Activated CD8-positive, alpha-beta memory T cell treated with anti-CD3 and anti-CD28 coated beads, Interleukin-2, amount 50 U/mL, for 4 hours (primary cell): ENCODE results near the gene TMEM59.
"Not testable (repeated sequence)": the region's sequence is repeated elsewhere in the genome, so short reads cannot be mapped to it uniquely, and the experiment has no call there.

Experiments used
- DNase-seq: peaks from one replicate; pipeline ENCODE4 v3.0.0-alpha.2; 2020

Gene TMEM59, protein sequence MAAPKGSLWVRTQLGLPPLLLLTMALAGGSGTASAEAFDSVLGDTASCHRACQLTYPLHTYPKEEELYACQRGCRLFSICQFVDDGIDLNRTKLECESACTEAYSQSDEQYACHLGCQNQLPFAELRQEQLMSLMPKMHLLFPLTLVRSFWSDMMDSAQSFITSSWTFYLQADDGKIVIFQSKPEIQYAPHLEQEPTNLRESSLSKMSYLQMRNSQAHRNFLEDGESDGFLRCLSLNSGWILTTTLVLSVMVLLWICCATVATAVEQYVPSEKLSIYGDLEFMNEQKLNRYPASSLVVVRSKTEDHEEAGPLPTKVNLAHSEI

DNA sequence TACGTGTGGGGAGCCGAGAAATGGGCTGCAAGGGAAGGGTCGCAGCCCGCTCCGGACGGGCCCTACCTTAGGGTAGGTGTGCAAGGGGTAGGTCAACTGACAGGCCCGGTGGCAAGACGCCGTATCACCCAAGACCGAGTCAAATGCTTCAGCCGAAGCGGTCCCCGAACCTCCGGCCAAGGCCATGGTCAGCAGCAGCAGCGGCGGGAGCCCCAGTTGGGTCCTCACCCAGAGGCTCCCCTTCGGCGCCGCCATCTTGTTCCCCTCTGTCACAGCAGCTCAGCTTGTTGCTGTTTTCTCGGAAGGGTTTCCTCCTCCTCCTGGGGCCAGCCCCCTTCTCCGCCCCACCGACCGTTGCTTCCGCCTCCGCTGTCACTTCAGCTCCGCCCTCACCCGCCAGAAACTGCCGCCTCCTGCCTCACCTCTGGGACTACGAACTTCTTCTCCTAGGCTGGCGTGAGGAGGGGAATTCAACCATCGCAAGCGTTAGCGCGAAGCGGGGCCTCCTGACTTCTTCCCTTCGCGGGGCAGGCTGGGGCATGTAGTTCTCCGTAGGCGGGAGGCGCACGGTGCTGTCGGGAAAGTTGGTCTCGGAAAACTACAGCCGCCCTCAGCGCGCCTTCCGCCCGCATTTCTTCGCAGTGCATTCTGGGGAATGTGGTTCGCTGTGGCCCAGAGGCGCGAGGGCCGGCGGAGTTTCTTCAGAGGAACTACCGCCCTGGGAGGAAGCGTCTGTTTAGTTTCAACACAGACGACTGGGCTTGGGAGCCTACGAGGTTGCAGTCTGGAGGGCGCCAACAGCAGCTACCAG lies at the start of gene TMEM59, which contains the start of gene TCEANC2:
Gene TMEM59 (minus strand): TSS at position 271 of the 811 bp plus-strand sequence. CDS start 16 bp downstream, at position 255.
Gene TCEANC2 (plus strand): TSS at position 675 of the 811 bp plus-strand sequence. CDS start 815 bp downstream, outside the sequence.
- peak; percentile 95 for DNase-seq

DNA sequence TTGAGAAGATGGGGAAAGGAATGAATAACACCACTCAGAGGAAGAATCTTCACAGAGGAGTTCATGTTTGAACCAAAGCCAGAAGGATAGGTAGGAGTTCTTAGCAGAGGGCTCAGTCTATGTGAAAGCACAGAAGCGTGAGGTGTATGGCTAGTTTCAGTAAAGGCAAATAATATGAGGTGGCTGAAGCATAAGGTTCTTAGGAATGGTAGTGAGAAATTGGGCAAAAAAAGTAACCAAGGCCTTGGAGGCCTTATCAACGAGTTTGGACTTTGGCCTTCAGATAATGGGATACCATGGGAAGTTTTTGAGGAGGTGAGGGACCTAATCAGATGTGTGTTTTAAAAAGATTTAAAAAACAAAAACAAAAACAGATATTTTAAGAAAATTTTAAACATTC lies 47.5 kb upstream of the TMEM59 start:
- no peak for DNase-seq

DNA sequence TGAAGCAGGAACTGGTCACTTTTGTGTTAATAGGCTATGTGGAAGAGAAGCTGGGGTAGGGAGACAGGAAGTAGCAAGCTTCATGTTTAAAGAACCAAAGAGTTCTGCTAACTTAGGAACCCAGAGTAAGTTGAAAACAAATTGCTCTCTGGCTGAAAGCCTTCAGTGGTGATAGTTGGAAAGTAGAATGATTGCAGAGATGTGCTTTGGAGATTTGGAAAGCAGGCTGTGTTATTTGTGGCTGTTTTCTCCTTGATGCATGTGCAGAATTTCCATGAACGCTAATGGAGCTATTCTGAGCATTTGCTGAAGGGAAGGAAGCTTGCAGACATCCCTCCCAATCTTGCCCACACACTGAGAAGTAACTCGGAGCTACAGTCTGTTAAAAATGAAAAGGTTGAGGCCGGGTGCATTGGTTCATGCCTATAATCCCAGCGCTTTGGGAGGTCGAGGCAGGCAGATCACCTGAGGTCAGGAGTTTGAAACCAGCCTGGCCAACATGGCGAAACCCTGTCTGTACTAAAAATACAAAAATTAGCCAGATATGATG lies 46.1 kb upstream of the TMEM59 start:
- DNase-seq = no peak

DNA sequence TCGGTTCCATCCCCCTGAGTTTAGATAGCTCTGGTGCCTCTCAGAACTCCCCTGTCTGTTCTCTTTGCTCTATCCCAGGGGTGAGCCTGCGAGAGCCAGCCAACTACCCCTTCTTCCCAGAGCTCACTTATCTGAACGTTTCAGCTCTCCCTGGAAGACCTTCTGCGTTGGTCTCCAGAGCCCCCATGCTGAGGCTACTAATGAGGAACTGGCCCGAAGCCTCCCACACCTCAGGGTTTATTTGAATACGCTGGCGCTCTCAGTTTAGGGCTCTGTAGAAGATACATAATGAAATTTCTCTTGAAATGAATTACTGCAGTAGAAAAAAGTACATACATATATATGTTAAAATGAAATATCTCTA lies 43.9 kb upstream of the TMEM59 start:
- no peak for DNase-seq

DNA sequence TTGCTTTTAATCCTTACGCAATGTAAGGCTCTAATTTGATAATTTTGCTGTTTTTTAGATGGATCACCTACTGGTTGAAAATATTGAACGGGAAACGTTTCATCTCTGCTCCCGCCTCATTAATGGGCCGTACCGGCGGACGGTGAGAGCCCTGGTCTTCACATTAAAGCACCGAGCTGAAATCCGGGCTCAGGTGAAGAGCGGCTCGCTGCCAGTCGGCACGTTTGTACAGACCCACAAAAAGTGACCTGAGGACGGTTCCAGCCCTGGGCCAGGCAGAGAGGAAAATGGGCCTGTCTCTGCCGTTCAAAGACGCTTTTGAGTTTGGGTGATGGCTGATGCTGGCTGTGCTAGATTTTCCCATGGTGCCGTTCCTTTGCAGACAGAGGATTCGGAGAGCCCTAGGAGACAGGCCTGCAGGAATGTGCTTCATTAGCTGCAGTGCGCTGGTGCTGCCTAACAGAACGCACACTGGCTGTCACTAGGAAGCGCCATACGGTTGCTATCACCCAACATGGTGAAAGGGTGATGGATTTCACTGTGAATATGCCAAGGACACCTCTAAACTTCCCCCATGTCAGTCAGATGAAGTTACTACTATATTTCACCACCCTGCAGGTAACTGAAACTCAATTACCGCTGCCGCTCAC lies 43.3 kb upstream of the TMEM59 start:
- no peak for DNase-seq

DNA sequence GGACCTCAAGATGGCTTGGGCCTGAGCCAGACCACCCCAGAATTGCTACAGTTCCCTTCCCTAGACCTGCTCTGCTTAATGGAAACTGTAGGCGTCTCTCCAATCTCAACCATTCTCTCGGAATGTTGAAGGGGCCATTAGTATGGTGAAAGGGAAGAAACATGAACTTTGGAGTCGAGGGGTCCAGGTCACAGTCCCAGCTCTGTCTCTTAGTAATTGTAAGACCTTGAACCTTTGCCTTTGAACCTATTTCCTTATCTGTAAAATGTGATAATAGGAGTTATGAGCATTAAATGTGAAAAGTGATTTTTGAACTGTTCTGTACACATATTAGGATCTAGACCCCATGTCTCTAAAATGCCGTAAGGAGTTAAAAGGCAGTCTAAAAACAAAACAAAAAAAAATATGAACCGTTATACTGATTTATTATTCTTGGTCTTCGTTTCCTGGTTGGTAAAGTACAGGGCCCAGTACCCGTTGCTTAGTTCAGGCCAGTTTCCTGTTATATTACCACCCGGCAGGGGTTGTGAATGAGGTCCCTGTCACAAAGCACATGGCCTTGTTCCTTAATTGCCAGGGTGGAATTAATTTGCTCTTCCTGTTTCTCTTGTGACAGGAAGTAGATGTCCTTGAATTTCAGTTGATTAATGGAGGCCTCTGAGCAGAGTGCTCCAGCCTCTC lies 42.7 kb upstream of the TMEM59 start:
- DNase-seq = no peak

DNA sequence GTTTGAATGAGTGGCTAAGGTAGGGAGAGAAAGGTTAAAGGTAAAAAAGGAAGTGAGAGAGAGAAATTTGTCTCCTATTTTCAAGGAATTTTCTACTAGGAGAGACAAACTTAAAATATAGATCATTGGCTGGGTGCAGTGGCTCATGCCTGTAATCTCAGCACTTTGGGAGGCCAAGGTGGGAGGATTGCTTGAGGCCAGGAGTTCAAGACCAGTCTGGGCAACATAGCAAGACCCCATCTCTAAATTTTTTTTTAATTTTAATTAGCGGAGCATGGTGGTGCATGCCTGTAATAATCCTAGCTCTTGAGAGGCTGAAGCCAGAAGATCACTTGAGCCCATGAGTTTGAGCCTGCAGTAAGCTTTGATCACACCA lies 41.7 kb upstream of the TMEM59 start:
- not testable (repeated sequence) for DNase-seq

DNA sequence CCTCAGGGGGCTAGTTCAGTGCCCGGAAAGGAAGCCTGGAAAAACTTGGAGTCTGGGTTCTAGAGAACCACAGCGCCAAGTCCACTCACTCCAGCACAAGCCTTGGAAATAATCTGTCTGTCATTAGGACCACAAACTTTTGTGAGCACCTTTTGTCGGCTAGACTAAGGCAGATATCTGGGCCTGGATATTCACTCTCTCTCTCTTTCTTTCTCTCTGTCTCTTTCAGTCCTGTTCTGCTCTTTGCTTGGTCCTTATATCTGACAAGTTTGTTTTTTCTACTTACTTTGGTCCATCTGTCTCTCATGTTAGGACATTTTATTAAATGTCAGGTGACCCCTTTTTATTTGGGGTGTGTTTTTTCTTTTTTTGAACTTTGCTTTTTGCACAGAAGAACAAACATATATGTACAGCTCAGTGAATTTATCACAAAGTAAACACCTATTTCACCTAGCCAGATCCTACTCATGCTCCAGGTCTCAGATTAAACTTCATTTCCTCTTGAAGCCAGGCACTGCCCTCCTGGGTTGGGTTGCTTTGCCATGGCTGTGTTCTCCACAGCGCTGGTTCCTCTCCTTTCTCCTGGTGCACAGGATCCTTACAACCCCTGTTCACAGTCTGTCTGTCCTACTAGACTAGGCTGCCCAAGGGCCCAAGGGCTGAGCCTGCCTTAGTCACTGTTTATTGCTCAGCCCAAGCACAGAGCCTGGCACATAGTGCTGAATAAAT lies 41.2 kb upstream of the TMEM59 start:
- no peak for DNase-seq

DNA sequence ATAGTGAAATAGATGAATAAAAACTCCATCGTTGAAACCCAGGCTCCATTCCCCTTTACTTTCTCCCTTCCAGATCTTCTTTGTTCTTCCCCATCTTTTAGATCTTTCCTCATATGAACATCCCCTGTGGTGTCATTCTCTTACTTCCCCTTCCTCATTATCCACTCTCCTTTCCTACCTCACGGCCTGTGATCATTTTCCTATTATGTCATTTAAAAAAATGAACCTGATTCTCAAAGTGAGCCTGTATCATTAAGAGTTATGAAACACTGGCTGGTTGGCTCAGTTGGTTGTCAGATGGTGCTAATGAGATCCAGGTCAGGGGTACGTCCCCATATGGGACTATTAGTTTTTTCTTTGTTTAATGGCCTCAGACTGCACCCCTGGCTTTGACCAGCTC lies 38.7 kb upstream of the TMEM59 start:
- no peak for DNase-seq

DNA sequence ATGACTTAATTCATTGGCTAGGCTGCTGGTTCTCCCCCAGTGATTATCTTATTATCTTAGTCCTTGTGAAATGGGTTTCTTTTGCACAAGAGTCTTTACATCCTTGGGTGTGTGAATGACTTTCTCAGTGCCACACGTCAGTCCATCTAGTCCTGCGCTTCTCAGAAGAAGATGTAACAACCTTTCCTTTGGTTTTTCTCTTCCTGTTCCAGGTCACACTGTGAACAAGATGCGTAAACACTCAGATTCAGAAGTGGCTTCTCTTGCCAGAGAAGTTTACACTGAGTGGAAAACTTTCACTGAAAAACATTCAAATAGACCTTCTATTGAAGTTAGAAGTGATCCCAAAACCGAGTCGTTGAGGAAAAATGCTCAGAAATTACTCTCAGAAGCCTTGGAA lies 35.4 kb upstream of the TMEM59 start:
- DNase-seq = no peak

DNA sequence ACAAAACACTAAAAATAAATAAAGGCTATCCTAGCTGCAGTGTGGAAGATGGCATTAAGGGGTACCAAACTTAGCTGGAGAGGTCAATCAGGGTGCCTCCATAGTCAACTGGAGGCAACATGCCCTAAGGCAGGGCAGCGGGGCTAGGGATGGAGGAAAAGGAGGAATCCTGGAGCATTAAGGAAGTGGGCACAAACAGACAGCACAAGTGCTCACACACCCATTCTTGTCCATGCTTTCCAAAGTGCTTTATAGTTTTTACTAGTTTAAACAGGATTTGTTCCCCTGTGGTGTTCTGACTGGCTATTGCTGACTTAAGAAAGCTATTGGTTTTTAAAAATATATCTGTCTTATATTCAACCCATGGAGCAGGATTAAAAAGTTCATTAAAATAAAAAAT lies 33.8 kb upstream of the TMEM59 start:
- DNase-seq = no peak

DNA sequence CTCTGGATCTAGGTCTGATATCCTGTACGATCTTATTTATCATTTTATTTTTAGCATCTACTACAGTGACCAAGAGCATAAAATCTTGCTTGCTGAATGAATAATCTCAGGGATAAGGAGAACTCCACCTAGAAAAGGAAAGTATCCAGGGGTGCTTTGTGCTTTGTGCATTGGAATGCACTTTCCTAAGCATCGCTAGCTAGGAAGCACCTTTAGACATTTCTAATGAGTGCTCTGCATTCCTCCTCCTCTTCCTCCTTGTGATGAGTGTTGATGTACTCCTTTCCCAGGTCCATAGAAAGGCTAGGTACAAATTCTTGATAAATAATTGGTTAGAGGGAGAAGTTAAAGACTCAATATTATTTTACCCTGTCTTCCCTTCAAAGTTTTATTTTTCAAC lies 31.8 kb upstream of the TMEM59 start:
- DNase-seq = no peak

DNA sequence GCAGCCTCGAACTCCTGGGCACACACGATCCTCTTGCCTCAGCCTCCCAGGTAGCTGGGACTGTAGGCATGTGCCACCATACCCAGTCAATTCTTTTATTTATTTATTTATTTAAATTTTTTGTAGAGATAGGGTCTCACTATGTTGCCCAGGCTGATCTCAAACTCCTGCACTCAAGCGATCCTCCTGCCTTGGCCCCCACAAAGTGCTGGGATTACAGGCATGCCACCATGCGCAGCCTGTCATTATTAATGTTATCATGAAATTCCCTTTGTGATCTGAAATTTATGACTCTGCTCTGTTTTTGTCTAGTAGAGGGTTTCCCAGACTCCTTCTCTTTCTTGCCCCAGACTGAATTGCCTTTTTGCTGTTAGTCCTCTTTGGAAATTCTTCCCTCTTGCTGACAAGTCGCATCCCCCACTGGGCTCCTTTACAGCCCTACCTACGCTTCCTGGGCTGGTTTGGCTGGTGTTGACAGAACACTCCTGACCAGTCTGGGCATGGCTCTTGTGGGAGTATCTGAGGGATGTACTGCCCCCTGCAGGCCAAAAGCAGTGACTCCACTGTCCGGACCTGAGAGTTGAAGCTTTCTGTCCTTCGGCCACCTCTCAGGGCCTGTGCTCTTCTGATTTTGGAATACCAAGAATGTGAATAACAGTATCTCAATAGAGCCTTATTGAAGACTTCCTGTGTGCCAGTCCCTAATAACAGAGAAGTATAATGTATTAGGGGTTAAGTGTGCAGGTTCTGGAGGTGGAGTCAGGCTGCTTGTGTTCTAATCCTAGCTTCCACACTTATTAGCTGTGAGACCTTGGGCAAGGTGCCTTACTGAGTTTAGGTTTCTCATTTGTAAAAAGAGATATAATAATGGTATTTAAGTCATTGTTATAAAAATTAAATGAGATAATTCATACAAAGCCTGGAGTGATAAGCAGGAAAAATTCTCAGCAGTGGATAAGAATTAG lies 28.6 kb upstream of the TMEM59 start:
- peak; percentile 56 for DNase-seq

DNA sequence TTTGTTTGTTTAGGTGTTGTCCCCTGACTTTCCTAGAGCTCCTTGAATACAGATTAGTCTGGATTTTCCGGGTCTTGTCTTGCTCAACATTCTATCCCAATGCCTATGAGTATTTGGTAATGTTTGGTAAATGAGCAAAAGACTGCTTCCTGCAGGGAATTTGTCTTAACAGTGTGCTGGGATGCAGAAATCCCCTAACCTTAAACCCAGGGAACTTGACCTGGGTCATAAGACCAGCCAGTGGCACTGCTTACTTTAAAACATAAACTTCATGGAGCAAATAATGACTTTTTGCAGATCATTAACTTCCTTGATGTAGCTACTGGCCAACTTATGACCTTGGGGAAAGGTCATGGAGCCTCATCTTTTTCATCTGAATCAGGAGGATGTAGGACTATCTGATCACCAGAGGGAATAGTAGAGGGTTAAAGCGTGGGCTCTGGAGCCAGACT lies 27.6 kb upstream of the TMEM59 start:
- no peak for DNase-seq

DNA sequence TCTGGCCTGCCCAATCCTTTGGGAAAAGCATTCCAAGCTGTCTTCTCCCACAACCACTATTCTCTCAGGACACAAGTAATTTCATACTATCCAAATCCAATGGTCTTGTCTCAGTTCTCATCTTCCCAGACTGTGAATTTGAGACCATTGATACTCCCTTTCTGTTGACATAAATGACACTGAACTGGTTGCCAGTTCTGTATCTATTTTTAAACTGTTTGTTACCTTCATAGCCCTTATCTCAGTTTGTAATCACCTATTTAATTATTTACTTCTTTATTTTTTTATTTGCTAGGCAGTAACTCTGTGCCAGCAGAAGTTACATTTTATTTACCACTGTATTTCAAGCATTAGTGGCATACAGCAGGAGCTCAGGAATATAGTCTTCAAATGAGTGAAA lies 24.4 kb upstream of the TMEM59 start:
- no peak for DNase-seq

DNA sequence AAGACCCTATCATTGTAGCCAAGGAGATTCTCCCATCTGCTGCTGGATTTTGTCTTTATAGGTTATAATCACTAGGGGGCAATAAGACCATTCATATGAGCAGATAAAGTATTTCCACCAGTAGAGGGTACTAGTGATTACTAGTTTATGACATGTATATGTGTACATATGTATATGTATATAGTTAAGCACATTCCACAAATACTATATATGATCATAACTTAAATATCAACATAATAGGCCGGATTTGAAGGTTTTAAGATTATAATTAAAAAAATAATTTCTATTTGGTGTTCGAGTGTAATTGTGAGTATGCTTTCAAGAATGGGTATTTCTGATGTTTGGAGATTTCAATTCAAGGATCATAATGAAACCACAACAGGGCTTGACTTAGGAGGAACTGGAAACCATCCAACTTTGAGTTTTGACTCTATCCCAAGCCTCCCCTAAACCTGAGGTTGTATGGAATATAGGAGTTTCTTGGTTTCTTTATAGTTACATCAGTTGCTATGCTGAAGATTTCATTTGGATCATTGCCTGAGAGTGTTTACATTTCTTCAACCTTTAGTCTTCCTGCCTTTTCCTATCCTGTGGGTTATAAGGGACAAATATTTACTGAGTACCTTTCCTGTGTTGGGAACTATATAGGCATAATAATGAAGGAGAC lies 17.3 kb upstream of the TMEM59 start:
- no peak for DNase-seq

DNA sequence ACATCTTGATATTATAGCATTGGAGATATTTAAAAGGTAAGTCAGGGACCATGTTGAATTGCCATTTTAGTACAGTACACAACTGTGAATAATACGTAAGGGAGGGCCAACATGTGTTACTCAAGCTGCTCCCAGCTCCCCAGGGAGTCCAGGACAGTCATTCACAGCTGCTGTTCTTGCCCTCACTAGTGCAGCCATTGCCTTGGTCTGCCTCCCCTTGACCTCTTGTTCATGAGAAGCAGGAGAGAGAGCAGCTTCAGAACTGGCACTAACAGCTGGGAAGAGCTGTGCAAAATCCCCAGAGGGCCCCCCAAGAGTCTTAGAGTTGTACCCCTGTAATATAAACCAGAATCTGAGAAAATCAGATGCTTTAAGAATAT lies 16.8 kb upstream of the TMEM59 start:
- DNase-seq = no peak

DNA sequence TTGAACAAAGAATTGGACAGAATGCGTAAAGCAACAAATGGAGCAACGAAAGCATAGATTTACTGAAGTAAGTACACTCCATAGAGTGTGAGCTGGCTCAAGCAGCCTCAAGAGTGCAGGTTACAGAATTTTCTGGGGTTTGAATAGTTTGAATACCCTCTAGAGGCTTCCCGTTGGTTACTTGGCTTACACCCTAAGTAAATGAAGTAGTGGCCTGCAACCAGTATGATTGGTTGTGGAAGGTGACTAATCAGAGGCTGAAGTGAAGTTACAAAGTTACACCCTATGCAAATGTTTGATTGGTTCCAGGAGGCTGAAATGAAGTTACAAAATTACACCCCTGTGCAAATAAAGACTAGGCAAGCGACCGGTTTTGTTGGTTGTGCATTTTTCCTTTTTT lies 11.3 kb upstream of the TMEM59 start:
- DNase-seq = no peak

DNA sequence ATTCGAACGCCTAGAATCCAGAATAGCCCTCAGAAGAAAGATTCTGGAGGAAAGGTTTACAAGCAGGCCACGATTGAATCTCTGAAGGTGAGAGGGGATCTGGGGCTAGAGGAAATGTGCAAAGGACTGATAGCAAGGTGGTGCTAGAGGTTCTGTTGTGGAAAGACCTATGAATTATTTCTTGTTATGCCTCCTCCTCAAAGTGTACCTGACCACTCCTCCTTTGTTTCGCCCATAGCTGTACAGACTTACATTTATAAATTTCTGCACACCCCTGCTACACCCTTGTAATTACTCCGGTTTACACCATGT lies 1.4 kb upstream of the TMEM59 start:
- DNase-seq = no peak

DNA sequence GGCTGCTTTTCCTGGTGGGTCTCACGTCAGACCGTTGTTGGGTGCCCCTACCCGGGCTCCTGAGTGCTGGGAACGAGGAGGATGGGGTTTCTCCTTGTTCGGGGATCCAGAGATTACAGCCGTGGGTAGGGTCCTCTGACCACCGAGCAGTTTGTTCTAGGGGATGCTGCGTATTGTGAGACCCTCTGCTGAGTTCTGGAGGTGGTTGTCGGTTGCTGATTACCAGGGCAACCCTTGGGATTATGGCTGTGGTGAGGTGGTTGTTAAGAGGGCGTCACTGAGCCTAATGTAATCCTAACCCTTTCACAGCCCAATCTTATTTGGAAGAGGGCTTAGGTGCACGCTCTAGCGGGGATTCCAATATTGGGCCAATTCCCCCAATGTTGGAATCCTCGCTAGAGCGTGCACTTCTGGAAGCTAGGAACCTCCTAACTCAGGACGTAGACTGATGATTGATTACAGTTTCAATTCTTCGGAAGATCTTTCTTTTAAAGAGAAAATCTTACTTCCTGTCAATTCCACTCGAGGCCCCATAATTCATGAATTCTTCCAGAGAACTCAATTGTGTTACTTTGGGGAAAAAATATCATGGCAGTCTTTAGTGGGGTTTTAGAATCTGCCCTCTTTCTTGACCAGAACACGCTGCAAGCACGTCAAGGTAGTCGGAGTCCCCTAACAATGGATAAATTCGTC lies 887 bp upstream of the TMEM59 start:
- DNase-seq = no peak
